Liver (tissue), 9 donors: ENCODE data around the gene CAPN10. TPM values are rescaled to one million over a fixed set of nuclear protein-coding genes. Genes with fewer than 3 reads are reported as not detected.

Experiments used
- DNase-seq: peaks from one replicate; pipeline ENCODE4 v3.0.0-alpha.2; 2017; ENCODE audit warnings: low spot score
- H3K27ac ChIP-seq, 2 donors: one replicate each; pipeline ENCODE4 v1.7.0; 2013; ENCODE audit warnings: inconsistent platforms in 2 of 2, low read length in 2 of 2, control low read depth in 1 of 2, low read depth in 1 of 2, mild to moderate bottlenecking in 1 of 2
- H3K27me3 ChIP-seq, 4 donors: one replicate each; pipeline versions ENCODE4 v1.6.1 to v1.7.0; 2013; ENCODE audit warnings: low read length in 3 of 4, inconsistent platforms in 1 of 4, mild to moderate bottlenecking in 1 of 4, moderate library complexity in 1 of 4; ENCODE audit not compliant: control insufficient read depth in 4 of 4, insufficient read depth in 4 of 4
- H3K36me3 ChIP-seq, 4 donors: one replicate each; pipeline versions ENCODE4 v1.6.1 to v1.7.0; 2013; ENCODE audit warnings: low read length in 3 of 4, mild to moderate bottlenecking in 3 of 4, low read depth in 1 of 4, moderate library complexity in 1 of 4; ENCODE audit not compliant: control insufficient read depth in 4 of 4, insufficient read depth in 3 of 4
- H3K4me1 ChIP-seq, 4 donors: one replicate each; pipeline versions ENCODE4 v1.6.1 to v1.7.0; 2013; ENCODE audit warnings: low read length in 3 of 4, mild to moderate bottlenecking in 3 of 4, moderate library complexity in 1 of 4; ENCODE audit not compliant: control insufficient read depth in 4 of 4, insufficient read depth in 4 of 4
- H3K4me3 ChIP-seq, 3 donors: one replicate each; pipeline versions ENCODE4 v1.6.1 to v1.7.0; 2013; ENCODE audit warnings: low read length in 3 of 3, control low read depth in 1 of 3, low read depth in 1 of 3, mild to moderate bottlenecking in 1 of 3
- H3K9ac ChIP-seq, 2 donors: one replicate each; pipeline ENCODE4 v1.7.0; 2013; ENCODE audit warnings: low read length in 2 of 2, mild to moderate bottlenecking in 2 of 2, moderate library complexity in 2 of 2, control low read depth in 1 of 2, low read depth in 1 of 2
- H3K9me3 ChIP-seq, 4 donors: one replicate each; pipeline versions ENCODE4 v1.6.1 to v1.7.0; 2013; ENCODE audit warnings: low read length in 3 of 4; ENCODE audit not compliant: control insufficient read depth in 4 of 4
- EGR1 ChIP-seq, 2 donors: IDR thresholded peaks; 2 replicates each; pipeline ENCODE4 v1.6.1; 2016 to 2018; ENCODE audit warnings: antibody characterized with exemption in 2 of 2, low read depth in 2 of 2
- FOXA1 ChIP-seq: IDR thresholded peaks from 2 replicates; pipeline ENCODE4 v1.6.1; 2016; ENCODE audit warnings: antibody characterized with exemption
- HNF4A ChIP-seq, 2 donors: conservative IDR thresholded peaks; 2 replicates each; pipeline ENCODE4 v1.6.1; 2016; ENCODE audit warnings: antibody characterized with exemption in 2 of 2, mild to moderate bottlenecking in 2 of 2
- NR2F2 ChIP-seq: IDR thresholded peaks from 2 replicates; pipeline ENCODE4 v1.6.1; 2016; ENCODE audit warnings: antibody characterized with exemption
- WGBS: extraction: QIAGEN DNeasy Blood & Tissue Kit; methylation state at CpG from one replicate; pipeline ENCODE4 v1.1.7; 2013; 5-methylcytosine and 5-hydroxymethylcytosine counted together
- polyA plus RNA-seq, 2 donors: library from polyadenylated mRNA; stranded (reverse) in 1 of 2; unstranded in 1 of 2; fragments of 200-250 nt in 1 of 2; fragments of >200 nt in 1 of 2; fragmentation: Nextera tagmentation in 1 of 2; extraction: Ambion mirVana in 1 of 2; gene quantifications; one replicate each; pipeline versions ENCODE4 v1.2.1 to v1.2.3, GENCODE V29; 2013 to 2015
- total RNA-seq, 2 donors: library from RNA; depleted of rRNA; stranded (reverse); fragments of >200 nt; gene quantifications; one replicate each; pipeline ENCODE4 v1.2.3, GENCODE V29; 2014
- TF ChIP-seq, protein P1 (sequence below): IDR thresholded peaks from 2 replicates; pipeline ENCODE4 v1.6.1; 2016; ENCODE audit warnings: antibody characterized with exemption
- TF ChIP-seq, protein P2 (sequence below): fragments of 150-350 bp; IDR thresholded peaks from 2 replicates; pipeline ENCODE4 v1.5.1; 2017; ENCODE audit warnings: improper control_type of control experiment, low read depth, low read length; ENCODE audit not compliant: missing input control
- TF ChIP-seq, protein P3 (sequence below): IDR thresholded peaks from 2 replicates; pipeline ENCODE4 v1.6.1; 2016; ENCODE audit warnings: antibody characterized with exemption
- TF ChIP-seq, protein P4 (sequence below): IDR thresholded peaks from 2 replicates; pipeline ENCODE4 v1.6.1; 2016; ENCODE audit warnings: antibody characterized with exemption
- donor health status: healthy.
- donor health status: healthy.
- donor health status: healthy.
- donor health status: healthy.
- donor health status: healthy.

Gene CAPN10
- total and polyA plus RNA-seq, 4 donors: 4.8 to 11.3 (median 6.5) TPM

DNA sequence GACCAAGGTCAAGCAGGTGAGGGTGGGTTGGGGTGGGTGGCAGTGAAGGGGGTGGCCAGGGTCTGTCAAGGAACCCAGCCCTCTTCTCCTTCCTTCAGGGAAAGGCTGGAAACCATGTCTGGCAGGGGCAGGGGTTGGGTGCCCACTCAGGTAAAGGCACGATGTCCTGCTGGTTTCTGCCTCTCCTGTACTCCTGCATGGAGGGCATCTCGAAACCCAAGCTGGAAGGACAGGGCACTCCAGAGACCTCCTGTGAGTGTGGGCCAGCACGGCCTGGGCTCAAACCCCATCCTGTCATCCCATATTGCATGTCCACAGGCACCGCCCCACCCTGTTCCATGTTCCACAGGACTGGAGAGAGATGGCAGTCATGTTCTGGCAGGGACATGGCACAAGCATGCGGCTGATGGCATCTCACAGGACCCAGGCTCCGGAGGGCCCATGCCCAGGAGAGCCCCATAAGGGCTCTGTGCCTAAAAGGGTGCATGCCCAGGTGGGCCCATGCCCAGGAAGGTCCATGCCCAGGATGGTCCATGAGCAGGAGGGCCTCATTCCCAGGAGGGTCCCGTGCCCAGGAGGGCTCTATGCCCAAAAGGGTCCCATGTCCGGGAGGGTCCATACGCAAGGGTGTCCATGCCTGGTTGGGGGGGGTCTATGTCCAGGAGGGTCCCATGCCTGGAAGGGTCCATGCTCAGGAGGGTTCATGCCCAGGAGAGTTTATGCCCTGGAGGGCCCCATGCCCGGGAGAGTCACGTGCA is 45.2 kb downstream of the CAPN10 start:
- no peak overlapping the region for H3K4me3 ChIP-seq
- no peaks in the 10 kb centered on the region for H3K27me3 ChIP-seq
- H3K4me1 ChIP-seq: no peaks in the 10 kb centered on the region
- H3K27ac ChIP-seq: no peak overlapping the region
- H3K9ac ChIP-seq: no peak overlapping the region
- TF ChIP-seq, protein P1, sequence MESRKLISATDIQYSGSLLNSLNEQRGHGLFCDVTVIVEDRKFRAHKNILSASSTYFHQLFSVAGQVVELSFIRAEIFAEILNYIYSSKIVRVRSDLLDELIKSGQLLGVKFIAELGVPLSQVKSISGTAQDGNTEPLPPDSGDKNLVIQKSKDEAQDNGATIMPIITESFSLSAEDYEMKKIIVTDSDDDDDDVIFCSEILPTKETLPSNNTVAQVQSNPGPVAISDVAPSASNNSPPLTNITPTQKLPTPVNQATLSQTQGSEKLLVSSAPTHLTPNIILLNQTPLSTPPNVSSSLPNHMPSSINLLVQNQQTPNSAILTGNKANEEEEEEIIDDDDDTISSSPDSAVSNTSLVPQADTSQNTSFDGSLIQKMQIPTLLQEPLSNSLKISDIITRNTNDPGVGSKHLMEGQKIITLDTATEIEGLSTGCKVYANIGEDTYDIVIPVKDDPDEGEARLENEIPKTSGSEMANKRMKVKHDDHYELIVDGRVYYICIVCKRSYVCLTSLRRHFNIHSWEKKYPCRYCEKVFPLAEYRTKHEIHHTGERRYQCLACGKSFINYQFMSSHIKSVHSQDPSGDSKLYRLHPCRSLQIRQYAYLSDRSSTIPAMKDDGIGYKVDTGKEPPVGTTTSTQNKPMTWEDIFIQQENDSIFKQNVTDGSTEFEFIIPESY: no peak
- WGBS: 92% methylated on average over 11 of the region's 11 CpGs
- H3K9me3 ChIP-seq: peaks cover 0 to 4% (median 1%) of the 10 kb centered on the region in 4 donors
- DNase-seq: no peak
- no peaks in the 10 kb centered on the region for H3K36me3 ChIP-seq

DNA sequence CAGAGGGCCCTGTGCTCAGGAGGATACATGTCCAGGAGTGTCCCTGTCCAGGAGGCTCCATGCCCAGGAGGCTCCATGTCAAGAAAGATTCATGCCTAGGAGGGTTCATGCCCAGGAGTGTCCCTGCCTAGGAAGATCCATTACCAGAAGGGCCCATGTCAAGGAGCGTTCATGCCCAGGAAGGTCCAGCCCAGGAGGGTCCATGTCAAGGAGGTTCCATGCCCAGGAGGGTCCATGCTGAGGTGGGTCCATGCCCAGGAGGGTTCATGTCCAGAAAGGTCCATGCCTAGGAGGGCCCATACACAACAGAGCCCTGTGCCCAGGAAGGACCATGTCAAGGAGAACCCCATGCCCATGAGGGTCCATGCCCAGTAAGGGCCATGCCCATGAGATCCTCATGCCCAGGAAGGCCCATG is 45.8 kb downstream of the CAPN10 start:
- DNase-seq: no peak
- Histone ChIP-seq H3K36me3 (no peaks in the 10 kb centered on the region), H3K4me3 (no peak overlapping the region), H3K9me3 (peaks cover 0 to 4% (median 1%) of the 10 kb centered on the region in 4 donors), H3K27me3 (no peaks in the 10 kb centered on the region), H3K27ac (no peak overlapping the region), H3K4me1 (no peaks in the 10 kb centered on the region), H3K9ac (no peak overlapping the region)
- 96% methylated on average over 1 of the region's 1 CpG for WGBS
- no peak for TF ChIP-seq EGR1 (IDR thresholded peaks at IDR 0.05; ENCODE audit: low read depth in 2 of 2)

DNA sequence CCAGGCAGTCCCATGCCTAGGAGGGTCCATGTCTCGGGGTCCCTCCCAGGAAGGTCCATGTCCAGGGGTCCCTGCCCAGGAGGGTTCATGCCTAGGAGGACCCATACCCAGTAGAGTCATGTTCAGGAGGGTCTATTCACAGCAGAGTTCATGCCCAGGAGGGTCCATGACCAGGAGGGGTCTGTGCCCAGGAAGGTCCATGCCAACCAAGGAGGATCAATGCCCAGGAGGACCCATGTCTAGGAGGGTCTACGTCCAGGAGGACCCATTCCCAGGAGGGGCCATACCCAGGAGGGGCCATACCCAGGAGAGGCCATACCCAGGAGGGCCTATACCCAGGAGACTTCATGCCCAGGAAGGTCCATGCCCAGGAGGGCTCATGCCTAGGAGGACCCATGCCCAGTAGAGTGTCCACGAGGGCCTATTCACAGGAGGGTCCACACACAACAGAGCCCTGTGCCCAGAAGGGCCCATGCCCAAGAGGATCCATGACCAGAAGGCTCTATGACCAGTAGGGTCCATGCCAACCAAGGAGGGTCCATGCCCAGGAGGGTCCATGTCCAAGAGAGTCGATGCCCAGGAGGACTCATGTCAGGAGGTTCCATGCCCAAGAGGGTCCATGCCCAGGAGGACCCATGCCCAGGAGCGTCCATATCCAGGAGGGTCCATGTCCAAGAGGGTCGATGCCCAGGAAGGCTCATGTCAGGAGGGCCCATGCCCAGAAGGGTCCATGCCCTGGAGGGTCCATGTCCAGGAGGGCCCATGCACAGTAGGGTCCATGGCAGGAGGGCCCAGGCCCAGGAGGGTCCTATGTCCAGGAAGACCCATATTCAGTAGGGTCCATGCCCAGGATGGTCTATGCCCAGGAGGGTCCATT is 48.8 kb downstream of the CAPN10 start:
- Histone ChIP-seq H3K9ac (no peak overlapping the region), H3K27me3 (no peaks in the 10 kb centered on the region), H3K4me1 (no peaks in the 10 kb centered on the region), H3K36me3 (no peaks in the 10 kb centered on the region), H3K9me3 (peaks cover 0 to 4% (median 1%) of the 10 kb centered on the region in 4 donors), H3K4me3 (no peak overlapping the region), H3K27ac (no peak overlapping the region)
- WGBS: 80% methylated on average over 6 of the region's 6 CpGs
- no peak for DNase-seq
- TF ChIP-seq HNF4A (conservative IDR thresholded peaks at IDR 0.05): no peak
- TF ChIP-seq, protein P2, sequence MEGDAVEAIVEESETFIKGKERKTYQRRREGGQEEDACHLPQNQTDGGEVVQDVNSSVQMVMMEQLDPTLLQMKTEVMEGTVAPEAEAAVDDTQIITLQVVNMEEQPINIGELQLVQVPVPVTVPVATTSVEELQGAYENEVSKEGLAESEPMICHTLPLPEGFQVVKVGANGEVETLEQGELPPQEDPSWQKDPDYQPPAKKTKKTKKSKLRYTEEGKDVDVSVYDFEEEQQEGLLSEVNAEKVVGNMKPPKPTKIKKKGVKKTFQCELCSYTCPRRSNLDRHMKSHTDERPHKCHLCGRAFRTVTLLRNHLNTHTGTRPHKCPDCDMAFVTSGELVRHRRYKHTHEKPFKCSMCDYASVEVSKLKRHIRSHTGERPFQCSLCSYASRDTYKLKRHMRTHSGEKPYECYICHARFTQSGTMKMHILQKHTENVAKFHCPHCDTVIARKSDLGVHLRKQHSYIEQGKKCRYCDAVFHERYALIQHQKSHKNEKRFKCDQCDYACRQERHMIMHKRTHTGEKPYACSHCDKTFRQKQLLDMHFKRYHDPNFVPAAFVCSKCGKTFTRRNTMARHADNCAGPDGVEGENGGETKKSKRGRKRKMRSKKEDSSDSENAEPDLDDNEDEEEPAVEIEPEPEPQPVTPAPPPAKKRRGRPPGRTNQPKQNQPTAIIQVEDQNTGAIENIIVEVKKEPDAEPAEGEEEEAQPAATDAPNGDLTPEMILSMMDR: no peak
- no peak for TF ChIP-seq FOXA1
- TF ChIP-seq, protein P3, sequence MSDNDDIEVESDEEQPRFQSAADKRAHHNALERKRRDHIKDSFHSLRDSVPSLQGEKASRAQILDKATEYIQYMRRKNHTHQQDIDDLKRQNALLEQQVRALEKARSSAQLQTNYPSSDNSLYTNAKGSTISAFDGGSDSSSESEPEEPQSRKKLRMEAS: no peak
- TF ChIP-seq, protein P4, sequence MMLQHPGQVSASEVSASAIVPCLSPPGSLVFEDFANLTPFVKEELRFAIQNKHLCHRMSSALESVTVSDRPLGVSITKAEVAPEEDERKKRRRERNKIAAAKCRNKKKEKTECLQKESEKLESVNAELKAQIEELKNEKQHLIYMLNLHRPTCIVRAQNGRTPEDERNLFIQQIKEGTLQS: no peak
- TF ChIP-seq, protein P1: no peak
- TF ChIP-seq NR2F2: no peak
